Suprapubic skin (tissue), 4 donors: ENCODE measurements around the gene METAP2. TPM values are rescaled to one million over a fixed set of nuclear protein-coding genes. Genes with fewer than 3 reads are reported as not detected.

Experiments
- DNase-seq, 2 donors: peaks; one replicate each; pipeline ENCODE4 v3.0.0-alpha.2; 2019; ENCODE audit warnings: low spot score in 2 of 2
- H3K27ac ChIP-seq: fragments of 200-600 bp; sonication (generic); one replicate; pipeline ENCODE4 v1.5.1; 2019
- H3K27me3 ChIP-seq: fragments of 200-600 bp; sonication (generic); one replicate; pipeline ENCODE4 v1.5.1; 2019
- H3K36me3 ChIP-seq: fragments of 200-600 bp; sonication (generic); one replicate; pipeline ENCODE4 v1.5.1; 2019
- H3K4me1 ChIP-seq: fragments of 200-600 bp; sonication (generic); one replicate; pipeline ENCODE4 v1.5.1; 2019
- H3K4me3 ChIP-seq: fragments of 200-600 bp; sonication (generic); one replicate; pipeline ENCODE4 v1.5.1; 2019; ENCODE audit warnings: mild to moderate bottlenecking
- H3K9me3 ChIP-seq: fragments of 200-600 bp; sonication (generic); one replicate; pipeline ENCODE4 v1.5.1; 2019
- EP300 ChIP-seq: sonication (generic); formaldehyde crosslinking; IDR thresholded peaks from one replicate; pipeline ENCODE4 v1.6.1; 2017; ENCODE audit warnings: antibody characterized with exemption
- POLR2A ChIP-seq, 2 donors: fragments of 450-650 bp; IDR thresholded peaks; one replicate each; pipeline ENCODE4 v1.6.1; 2017; ENCODE audit warnings: antibody characterized with exemption in 2 of 2, mild to moderate bottlenecking in 2 of 2, moderate library complexity in 2 of 2
- POLR2AphosphoS5 ChIP-seq, 3 donors: sonication (generic); formaldehyde crosslinking; IDR thresholded peaks; one replicate each; pipeline ENCODE4 v1.6.1; 2017; ENCODE audit warnings: antibody characterized with exemption in 3 of 3
- WGBS: methylation state at CpG from one replicate; pipeline ENCODE4 v1.1.5; 2018; 5-methylcytosine and 5-hydroxymethylcytosine counted together
- total RNA-seq, 4 donors: library from RNA; depleted of rRNA; stranded (reverse); fragments of >200 nt; gene quantifications; one replicate each; pipeline ENCODE4 v1.1.0, GENCODE V29; 2016
- TF ChIP-seq, protein P1 (sequence below), 2 donors: fragments of 200-600 bp in 1 of 2; fragments of 450-650 bp in 1 of 2; sonication (generic) in 1 of 2; IDR thresholded peaks; one replicate each; pipeline ENCODE4 v1.5.1; 2016 to 2019; ENCODE audit warnings: antibody characterized with exemption in 2 of 2, mild to moderate bottlenecking in 1 of 2, moderate library complexity in 1 of 2

METAP2 gene
- total RNA-seq, 4 donors from 2014 or later: 44.7 to 72.6 (median 61.8) TPM

DNA sequence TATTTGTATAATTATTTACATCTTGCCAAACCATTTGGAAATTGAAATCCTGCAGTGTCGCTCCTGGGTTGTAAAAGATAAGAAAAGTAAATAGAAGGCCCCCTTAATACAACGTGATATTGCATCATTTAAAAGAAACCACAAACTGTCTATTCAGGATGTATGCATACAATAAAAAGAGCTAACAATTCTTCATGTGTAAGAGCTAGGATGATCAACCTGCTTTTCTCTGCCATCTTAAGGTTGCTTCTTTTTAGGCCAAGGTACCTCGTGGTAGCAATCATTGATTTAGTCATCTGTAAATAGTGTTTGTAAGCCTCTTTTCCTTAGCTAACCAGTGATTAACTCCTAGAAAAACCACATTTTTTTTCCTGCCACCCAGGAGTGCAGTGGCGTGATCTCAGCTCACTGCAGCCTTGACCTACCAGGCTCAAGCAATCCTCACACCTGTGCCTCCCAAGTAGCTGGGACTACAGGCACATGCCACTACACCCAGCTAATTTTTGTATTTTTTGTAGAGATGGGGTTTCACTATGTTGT lies 80.7 kb downstream of the METAP2 start:
- H3K4me1 ChIP-seq: no peaks in the 10 kb centered on the region
- 75% methylated on average over 4 of the region's 4 CpGs for WGBS
- no peaks in the 10 kb centered on the region for H3K27me3 ChIP-seq
- H3K4me3 ChIP-seq: no peak overlapping the region
- no peaks in the 10 kb centered on the region for H3K9me3 ChIP-seq
- TF ChIP-seq EP300 (no peak), POLR2AphosphoS5 (IDR thresholded peaks at IDR 0.05) (no peak), POLR2A (IDR thresholded peaks at IDR 0.05) (no peak)
- TF ChIP-seq, protein P1, sequence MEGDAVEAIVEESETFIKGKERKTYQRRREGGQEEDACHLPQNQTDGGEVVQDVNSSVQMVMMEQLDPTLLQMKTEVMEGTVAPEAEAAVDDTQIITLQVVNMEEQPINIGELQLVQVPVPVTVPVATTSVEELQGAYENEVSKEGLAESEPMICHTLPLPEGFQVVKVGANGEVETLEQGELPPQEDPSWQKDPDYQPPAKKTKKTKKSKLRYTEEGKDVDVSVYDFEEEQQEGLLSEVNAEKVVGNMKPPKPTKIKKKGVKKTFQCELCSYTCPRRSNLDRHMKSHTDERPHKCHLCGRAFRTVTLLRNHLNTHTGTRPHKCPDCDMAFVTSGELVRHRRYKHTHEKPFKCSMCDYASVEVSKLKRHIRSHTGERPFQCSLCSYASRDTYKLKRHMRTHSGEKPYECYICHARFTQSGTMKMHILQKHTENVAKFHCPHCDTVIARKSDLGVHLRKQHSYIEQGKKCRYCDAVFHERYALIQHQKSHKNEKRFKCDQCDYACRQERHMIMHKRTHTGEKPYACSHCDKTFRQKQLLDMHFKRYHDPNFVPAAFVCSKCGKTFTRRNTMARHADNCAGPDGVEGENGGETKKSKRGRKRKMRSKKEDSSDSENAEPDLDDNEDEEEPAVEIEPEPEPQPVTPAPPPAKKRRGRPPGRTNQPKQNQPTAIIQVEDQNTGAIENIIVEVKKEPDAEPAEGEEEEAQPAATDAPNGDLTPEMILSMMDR (IDR thresholded peaks at IDR 0.05): no peak
- H3K36me3 ChIP-seq: no peaks in the 10 kb centered on the region
- DNase-seq: no peak
- no peak overlapping the region for H3K27ac ChIP-seq

DNA sequence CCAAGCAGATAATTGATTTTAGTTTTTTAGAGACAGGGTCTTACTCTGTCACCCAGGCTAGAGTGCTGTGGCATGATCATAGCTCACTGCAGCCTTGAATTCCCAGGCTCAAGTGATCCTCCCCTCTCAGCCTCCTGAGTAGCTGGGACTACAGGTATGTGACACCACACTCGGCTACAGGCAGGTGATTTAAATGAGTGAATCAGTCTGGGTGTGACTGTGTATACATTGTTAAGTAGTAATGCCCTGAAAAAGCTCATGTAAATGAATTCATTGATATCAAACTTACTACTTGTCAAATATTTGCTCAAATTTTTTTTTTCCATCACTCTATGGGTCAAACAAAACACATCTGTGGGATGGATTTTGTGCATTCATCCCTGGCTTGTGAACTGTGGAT lies 83.7 kb downstream of the METAP2 start:
- TF ChIP-seq POLR2AphosphoS5 (IDR thresholded peaks at IDR 0.05) (no peak), POLR2A (IDR thresholded peaks at IDR 0.05) (no peak)
- TF ChIP-seq, protein P1 (IDR thresholded peaks at IDR 0.05): no peak
- H3K36me3 ChIP-seq: no peaks in the 10 kb centered on the region
- no peaks in the 10 kb centered on the region for H3K27me3 ChIP-seq
- no peak overlapping the region for H3K27ac ChIP-seq
- WGBS: 52% methylated on average over 1 of the region's 1 CpG
- H3K4me3 ChIP-seq: no peak overlapping the region
- H3K9me3 ChIP-seq: no peaks in the 10 kb centered on the region
- DNase-seq: no peak
- H3K4me1 ChIP-seq: no peaks in the 10 kb centered on the region

Other genes starting within 250 kb of the METAP2 start
- 1 to 10 TPM in 2 of 4 donors, under 1 TPM in 2; 0.31 to 2.6 (median 0.89) TPM for gene USP44, start 77.3 kb downstream of the METAP2 start, total RNA-seq